ENCODE measurements around the gene MACROD1. TPM values are rescaled to one million over a fixed set of nuclear protein-coding genes. Genes with fewer than 3 reads are reported as not detected.

MACROD1 gene
- total and polyA plus RNA-seq, 10 donors: 5.1 to 20.3 (median 7.8) TPM

DNA sequence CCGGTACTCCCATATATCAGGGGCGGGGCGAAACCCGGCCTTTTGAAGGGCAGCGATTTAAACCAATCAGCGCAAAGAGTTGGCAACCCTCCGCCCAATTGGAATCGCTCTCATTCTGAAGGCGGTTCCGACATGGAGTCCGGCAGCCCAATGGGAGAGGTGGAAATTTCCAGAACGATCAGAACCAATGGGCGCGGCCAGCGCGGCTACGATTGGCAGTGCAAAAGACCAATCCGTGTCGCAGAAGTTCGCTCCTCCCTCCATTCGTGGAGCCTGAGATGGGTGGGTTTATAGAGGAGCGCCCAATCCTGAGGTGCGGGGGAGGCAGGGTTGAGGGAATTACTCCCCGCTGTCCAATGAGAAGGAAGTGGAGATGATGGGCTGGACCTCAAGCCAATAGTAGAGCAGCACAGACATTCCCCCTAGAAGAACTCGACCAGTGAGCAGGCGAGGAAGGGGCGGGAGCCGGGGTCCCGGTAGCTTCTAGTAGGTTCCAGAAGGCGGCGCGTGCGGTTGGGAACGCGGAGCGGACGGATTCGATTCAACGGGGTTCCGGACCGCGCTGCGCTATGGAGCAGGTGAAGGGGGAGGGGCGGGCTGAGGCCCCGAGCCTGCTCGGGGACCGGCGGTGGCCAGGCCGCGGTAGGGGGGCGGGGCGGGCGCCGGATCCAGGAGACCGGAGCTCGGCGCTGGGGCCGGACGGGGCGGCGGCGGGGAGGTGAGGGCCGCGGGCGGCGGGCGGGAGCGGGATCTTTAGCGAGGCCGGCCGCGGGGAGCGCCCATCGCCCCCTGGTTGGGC, 20.0 kb upstream of the MACROD1 start, which contains the start of gene STIP1:
TSS of gene STIP1 (plus strand) at position 479 of the 799 bp plus-strand sequence. CDS start at position 570, 91 bp downstream.
- TF ChIP-seq, protein P1, sequence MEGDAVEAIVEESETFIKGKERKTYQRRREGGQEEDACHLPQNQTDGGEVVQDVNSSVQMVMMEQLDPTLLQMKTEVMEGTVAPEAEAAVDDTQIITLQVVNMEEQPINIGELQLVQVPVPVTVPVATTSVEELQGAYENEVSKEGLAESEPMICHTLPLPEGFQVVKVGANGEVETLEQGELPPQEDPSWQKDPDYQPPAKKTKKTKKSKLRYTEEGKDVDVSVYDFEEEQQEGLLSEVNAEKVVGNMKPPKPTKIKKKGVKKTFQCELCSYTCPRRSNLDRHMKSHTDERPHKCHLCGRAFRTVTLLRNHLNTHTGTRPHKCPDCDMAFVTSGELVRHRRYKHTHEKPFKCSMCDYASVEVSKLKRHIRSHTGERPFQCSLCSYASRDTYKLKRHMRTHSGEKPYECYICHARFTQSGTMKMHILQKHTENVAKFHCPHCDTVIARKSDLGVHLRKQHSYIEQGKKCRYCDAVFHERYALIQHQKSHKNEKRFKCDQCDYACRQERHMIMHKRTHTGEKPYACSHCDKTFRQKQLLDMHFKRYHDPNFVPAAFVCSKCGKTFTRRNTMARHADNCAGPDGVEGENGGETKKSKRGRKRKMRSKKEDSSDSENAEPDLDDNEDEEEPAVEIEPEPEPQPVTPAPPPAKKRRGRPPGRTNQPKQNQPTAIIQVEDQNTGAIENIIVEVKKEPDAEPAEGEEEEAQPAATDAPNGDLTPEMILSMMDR (IDR thresholded peaks at IDR 0.05 in 8 of 11, conservative IDR thresholded peaks at IDR 0.05 in 3 of 11): peak in 9 of 11 experiments; percentile 29 to 92 (median 64)
- TF ChIP-seq POLR2A (IDR thresholded peaks at IDR 0.05) (peak in 1 of 3 donors; percentile 69), POLR2AphosphoS5 (IDR thresholded peaks at IDR 0.05) (peak; percentile 5 to 89 (median 43))
- peaks cover 35 to 47% (median 43%) of the 10 kb centered on the region in 6 donors for H3K4me1 ChIP-seq
- intact Hi-C loops (cut with DNase I; ENCODE audit: low total_unique reads): no loop called here
- H3K27ac ChIP-seq: peak within 1 kb of the TSS in 5 of 8 donors; percentile 71 to 97 (median 92)
- no peaks in the 10 kb centered on the region for H3K27me3 ChIP-seq (replicated peaks in 1 of 7)
- peaks cover 0 to 24% (median 0%) of the 10 kb centered on the region in 6 donors for H3K36me3 ChIP-seq
- 0 to 1% (median 0%) methylated on average over 34 to 74 of the region's 74 CpGs for WGBS, 5 donors
- peak within 1 kb of the TSS in 5 of 8 donors; percentile 43 to 66 (median 59) for H3K4me3 ChIP-seq
- DNase-seq: peak; percentile 100
- no peaks in the 10 kb centered on the region for H3K9me3 ChIP-seq

DNA sequence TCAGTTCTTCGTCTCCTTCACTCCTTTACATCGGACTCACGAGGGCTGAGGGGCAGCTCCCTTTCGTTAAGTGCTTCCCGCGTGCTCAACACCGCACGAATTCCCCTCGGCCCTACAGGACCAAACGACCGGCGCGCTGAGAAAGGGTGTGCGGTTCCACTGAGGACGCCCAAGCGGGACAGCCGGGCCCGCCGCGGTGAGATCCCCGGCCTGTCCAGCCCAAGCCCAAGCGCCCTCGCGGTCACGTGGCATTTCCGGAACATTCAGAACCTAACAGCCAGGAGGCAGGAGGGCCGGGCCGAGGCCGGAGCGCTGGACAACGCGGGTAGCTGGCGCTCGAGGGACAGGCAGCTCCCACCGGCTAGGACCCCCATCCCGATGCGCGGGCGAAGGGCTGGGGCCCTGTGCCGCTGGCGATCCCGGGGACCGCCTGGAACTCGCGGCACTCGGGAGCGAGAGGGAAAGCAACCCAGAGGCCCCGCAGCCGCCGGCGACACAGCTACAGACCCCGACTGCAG, 19.3 kb upstream of the MACROD1 start:
- H3K9me3 ChIP-seq: no peaks in the 10 kb centered on the region
- H3K4me3 ChIP-seq: peak overlapping the region in 5 of 8 donors; percentile 43 to 66 (median 59)
- peaks cover 0 to 18% (median 0%) of the 10 kb centered on the region in 6 donors for H3K36me3 ChIP-seq
- peak overlapping the region in 5 of 8 donors; percentile 71 to 97 (median 92) for H3K27ac ChIP-seq
- TF ChIP-seq, protein P1 (IDR thresholded peaks at IDR 0.05 in 8 of 11, conservative IDR thresholded peaks at IDR 0.05 in 3 of 11): peak in 7 of 11 experiments; percentile 4 to 75 (median 42)
- TF ChIP-seq POLR2A (IDR thresholded peaks at IDR 0.05) (peak; percentile 26 to 99 (median 95)), POLR2AphosphoS5 (IDR thresholded peaks at IDR 0.05) (peak; percentile 97 to 99 (median 99))
- no peak for DNase-seq
- no peaks in the 10 kb centered on the region for H3K27me3 ChIP-seq (replicated peaks in 1 of 7)
- intact Hi-C loops (cut with DNase I; ENCODE audit: low total_unique reads): no loop called here
- 0 to 1% (median 0%) methylated on average over 12 to 52 of the region's 52 CpGs for WGBS, 5 donors
- peaks cover 36 to 49% (median 44%) of the 10 kb centered on the region in 6 donors for H3K4me1 ChIP-seq

DNA sequence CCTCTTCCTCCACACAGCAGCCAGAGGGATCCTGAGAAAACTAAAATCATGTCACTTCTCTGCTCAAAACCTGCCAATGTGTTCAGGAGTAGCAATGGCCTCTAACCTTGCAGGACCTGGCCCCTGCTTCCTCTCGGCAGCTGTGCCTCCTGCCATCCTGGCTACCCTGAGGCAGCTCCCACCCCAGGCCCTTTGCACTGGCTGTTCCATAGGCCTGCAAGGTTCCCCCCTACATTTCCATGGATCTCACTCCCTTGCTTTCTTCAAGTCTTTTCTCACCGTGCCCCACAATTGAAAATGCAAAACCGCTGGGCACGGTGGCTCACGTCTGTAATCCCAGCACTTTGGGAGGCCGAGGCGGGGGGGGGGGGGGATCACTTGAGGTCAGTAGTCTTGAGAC, 18.0 kb upstream of the MACROD1 start:
- no peaks in the 10 kb centered on the region for H3K9me3 ChIP-seq
- no peak for DNase-seq
- intact Hi-C loops (cut with DNase I; ENCODE audit: low total_unique reads): no loop called here
- peaks cover 0 to 7% (median 0%) of the 10 kb centered on the region in 6 donors for H3K36me3 ChIP-seq
- H3K4me3 ChIP-seq: no peak overlapping the region
- WGBS, 5 donors: 81 to 95% (median 85%) methylated on average over 6 to 7 of the region's 7 CpGs
- TF ChIP-seq, protein P1 (IDR thresholded peaks at IDR 0.05 in 8 of 11, conservative IDR thresholded peaks at IDR 0.05 in 3 of 11): no peak
- peak overlapping the region in 4 of 8 donors; percentile 26 to 92 (median 57) for H3K27ac ChIP-seq
- peaks cover 25 to 49% (median 43%) of the 10 kb centered on the region in 6 donors for H3K4me1 ChIP-seq
- no peaks in the 10 kb centered on the region for H3K27me3 ChIP-seq (replicated peaks in 1 of 7)

Data from spleen (tissue), 11 donors.